Stimulated activated CD4-positive, alpha-beta T cell treated with anti-CD3 and anti-CD28 coated beads, Interleukin-15, amount 100 ng/mL, for 1 hour (primary cell): ENCODE results near the gene KRTAP9-3.
"Not testable (repeated sequence)": the region's sequence is repeated elsewhere in the genome, so short reads cannot be mapped to it uniquely, and the experiment has no call there.

ENCODE experiments used
- DNase-seq, 2 donors: peaks; one replicate each; pipeline ENCODE4 v3.0.0-alpha.2; 2020; ENCODE audit warnings: low read depth in 1 of 2, low spot score in 1 of 2

Gene KRTAP9-3

DNA sequence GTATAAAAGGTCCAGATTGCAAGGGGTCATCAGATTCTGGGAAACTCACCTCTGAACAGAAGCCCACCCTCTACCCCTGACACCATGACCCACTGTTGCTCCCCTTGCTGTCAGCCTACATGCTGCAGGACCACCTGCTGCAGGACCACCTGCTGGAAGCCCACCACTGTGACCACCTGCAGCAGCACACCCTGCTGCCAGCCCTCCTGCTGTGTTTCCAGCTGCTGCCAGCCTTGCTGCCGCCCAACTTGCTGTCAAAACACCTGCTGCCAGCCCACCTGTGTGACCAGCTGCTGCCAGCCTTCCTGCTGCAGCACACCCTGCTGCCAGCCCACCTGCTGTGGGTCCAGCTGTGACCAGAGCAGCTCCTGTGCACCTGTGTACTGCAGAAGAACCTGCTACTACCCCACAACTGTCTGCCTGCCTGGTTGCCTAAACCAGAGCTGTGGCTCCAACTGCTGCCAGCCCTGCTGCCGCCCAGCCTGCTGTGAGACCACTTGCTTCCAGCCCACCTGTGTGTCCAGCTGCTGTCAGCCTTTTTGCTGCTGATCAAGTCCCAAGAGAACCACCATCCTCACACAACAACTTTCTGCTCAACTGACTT, 17.5 kb downstream of the KRTAP9-3 start, which contains the start of gene KRTAP9-4:
Gene KRTAP9-4 (plus strand): TSS at position 51 of the 604 bp plus-strand sequence. CDS start 34 bp downstream, at position 85.
- not testable (repeated sequence) for DNase-seq

DNA sequence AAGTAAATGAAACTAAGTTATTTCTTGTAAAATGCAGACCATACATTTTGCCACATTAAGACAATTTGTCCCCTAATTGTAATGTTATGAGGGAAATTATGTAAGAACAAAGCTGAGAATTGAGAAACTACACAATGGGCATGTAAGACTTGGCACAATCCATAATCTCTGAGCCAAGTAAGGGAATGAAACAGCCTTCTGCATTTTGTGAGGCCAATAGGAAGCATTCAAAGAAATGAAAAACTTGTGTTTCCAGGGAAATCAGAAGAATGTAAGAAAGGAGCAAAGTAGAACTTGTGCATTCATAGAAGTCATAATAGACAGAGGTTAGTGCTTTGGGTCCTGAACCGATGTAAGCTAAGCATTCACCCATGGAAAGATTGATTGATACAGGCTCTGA, 19.0 kb downstream of the KRTAP9-3 start:
- DNase-seq: no peak

- no peak for DNase-seq
These were observed 22.6 kb downstream of the KRTAP9-3 start for GRCh38 chr17:41254861-41255260.

DNA sequence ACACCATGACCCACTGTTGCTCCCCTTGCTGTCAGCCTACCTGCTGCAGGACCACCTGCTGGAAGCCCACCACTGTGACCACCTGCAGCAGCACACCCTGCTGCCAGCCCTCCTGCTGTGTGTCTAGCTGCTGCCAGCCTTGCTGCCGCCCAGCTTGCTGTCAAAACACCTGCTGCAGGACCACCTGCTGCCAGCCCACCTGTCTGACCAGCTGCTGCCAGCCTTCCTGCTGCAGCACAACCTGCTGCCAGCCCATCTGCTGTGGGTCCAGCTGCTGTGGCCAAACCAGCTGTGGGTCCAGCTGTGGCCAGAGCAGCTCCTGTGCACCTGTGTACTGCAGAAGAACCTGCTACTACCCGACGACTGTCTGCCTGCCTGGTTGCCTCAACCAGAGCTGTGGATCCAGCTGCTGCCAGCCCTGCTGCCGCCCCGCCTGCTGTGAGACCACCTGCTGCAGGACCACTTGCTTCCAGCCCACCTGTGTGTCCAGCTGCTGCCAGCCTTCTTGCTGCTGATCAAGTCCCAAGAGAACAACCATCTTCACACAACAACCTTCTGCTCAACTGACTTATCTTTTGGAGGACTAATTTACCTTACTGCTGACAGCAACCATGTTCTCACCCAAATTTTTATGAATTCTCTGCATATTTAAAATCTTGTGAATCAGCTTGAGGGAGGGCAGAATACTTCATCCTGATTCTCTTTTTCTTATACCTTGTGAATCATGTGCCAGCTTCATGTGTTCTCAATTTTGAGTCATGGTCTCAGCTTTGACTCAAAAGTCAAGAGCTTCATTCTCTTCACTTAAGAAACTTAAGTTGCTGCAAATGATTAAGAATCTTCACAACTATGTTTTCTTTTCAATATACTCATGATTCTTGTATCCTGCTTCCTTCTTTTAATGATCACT, 23.4 kb downstream of the KRTAP9-3 start, which contains the start of gene KRTAP9-9:
Gene KRTAP9-9 (plus strand): TSS at position 4 of the 910 bp plus-strand sequence.
- not testable (repeated sequence) for DNase-seq

- DNase-seq: no peak
These were observed 24.0 kb downstream of the KRTAP9-3 start for GRCh38 chr17:41256291-41256685.

DNA sequence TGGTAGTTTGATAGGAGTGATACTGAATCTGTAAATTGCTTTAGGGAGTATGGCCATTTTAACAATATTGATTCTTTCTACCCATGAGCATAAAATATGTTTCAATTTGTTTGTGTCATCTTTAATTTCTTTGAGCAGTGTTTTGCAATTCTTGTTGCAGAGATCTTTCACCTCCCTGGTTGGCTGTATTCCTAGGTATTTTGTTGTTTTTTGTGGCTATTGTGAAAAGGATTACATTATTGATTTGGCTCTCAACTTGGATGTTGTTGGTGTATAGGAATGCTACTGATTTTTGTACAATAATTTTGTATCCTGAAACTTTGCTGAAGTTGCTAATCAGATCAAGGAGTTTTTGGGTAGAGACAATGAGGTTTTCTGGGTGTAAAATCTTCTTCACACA, 26.2 kb downstream of the KRTAP9-3 start:
- no peak for DNase-seq

DNA sequence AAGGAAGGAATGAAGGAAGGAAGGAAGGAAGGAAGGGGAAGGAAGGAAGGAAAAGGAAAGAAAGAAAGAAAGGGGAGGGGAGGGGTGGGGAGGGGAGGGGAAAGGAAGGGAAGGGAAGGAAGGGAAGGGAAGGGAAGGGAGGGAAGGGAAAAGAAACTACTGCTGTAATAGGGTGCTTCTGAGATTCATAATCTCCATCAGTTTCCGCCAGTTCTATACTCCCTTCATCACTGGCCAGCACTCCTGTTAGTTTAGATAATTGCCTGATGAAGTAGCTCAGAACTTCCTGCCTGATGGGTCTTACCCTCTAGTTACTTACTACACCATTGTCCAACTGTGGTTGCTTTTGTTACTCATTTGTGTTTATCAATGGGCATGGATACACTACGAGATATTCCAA, 31.0 kb downstream of the KRTAP9-3 start:
- no peak for DNase-seq

GRCh38 chr17:41264599-41264998, 32.4 kb downstream of the KRTAP9-3 start:
- DNase-seq: no peak

- DNase-seq: no peak
These were observed 32.8 kb downstream of the KRTAP9-3 start, which contains the start of gene KRTAP9-6 for GRCh38 chr17:41265078-41265477. Gene KRTAP9-6, plus strand, starts transcription at chr17:41265378. Its CDS starts 0 bp downstream, at chr17:41265378.

- no peak for DNase-seq
These were observed 35.5 kb downstream of the KRTAP9-3 start for GRCh38 chr17:41267711-41268110.

DNA sequence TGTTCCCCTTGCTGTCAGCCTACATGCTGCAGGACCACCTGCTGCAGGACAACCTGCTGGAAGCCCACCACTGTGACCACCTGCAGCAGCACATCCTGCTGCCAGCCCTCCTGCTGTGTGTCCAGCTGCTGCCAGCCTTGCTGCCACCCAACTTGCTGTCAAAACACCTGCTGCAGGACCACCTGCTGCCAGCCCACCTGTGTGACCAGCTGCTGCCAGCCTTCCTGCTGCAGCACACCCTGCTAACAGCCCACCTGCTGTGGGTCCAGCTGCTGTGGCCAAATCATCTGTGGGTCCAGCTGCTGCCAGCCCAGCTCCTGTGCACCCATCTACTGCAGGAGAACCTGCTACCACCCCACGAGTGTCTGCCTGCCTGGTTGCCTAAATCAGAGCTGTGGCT, 39.1 kb downstream of the KRTAP9-3 start:
- DNase-seq: not testable (repeated sequence)

GRCh38 chr17:41271858-41272257, 39.6 kb downstream of the KRTAP9-3 start:
- no peak for DNase-seq

GRCh38 chr17:41275648-41276190, 43.5 kb downstream of the KRTAP9-3 start, which contains the start of gene KRTAP9-7:
Gene KRTAP9-7, plus strand, starts transcription at chr17:41275698. Its CDS starts 0 bp downstream, at chr17:41275698.
- not testable (repeated sequence) for DNase-seq

DNA sequence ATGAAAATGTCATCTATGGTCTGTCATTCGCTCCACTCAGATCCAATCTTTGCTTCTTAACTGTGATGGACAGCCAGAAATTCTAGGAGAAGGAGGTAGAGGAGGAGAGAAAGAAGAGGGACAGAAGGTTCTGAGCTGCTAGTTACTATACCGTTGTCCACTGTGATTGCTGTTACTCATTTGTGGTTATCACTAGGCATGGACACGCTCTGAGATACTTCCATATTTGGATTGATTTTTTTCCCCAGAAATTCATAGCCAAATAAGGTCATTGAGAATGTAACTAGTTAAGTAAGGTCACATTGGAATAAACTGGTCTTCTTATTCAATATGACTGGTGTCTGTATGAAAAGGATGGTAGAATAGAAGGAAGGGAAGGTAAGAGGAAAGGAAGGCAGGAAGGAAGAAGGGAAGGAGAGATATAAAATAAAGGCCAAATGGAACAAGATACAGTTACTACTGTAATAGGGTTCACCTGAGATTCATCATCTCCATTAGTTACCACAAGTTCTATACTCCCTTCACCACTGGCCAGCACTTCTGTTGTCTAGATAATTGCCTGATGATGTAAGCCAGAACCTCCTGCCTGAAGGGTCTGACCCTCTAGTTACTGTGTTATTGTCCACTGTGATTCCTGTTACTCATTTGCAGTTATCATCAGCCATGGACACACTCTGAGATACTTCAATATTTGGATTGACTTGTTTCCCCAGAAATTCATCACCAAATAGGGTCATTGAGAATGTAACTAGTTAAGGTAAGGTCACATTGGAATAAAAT, 46.1 kb downstream of the KRTAP9-3 start:
- no peak for DNase-seq
